Body of pancreas (tissue), 4 donors: ENCODE data around the gene GATA2. TPM values are rescaled to one million over a fixed set of nuclear protein-coding genes. Genes with fewer than 3 reads are reported as not detected.

ENCODE experiments used
- ATAC-seq: fragments of 150-250 bp; one replicate; pipeline ENCODE4 v1.9.1; 2016
- DNase-seq, 4 donors: peaks; one replicate each; pipeline ENCODE4 v3.0.0-alpha.2; 2019
- H3K27ac ChIP-seq, 4 donors: fragments of 200-600 bp; sonication (generic); 1 replicate in 3 of 4; 2 replicates in 1 of 4; pipeline versions ENCODE4 v1.5.1 to v1.6.1; 2016 to 2019; ENCODE audit warnings: mild to moderate bottlenecking in 1 of 4, mixed read lengths in 1 of 4, moderate library complexity in 1 of 4
- H3K27me3 ChIP-seq, 2 donors: fragments of 200-600 bp; sonication (generic); one replicate each; pipeline ENCODE4 v1.6.0; 2016; ENCODE audit warnings: mild to moderate bottlenecking in 1 of 2
- H3K36me3 ChIP-seq, 2 donors: fragments of 200-600 bp; sonication (generic); replicated peaks in 1 of 2; 2 replicates each; pipeline ENCODE4 v1.5.1; 2016; ENCODE audit warnings: low read depth in 2 of 2; ENCODE audit not compliant: insufficient read depth in 1 of 2
- H3K4me1 ChIP-seq: fragments of 200-600 bp; sonication (generic); one replicate; pipeline ENCODE4 v1.6.0; 2016
- H3K4me3 ChIP-seq, 2 donors: fragments of 200-600 bp; sonication (generic); 1 replicate in 1 of 2; 2 replicates in 1 of 2; pipeline ENCODE4 v1.5.1; 2016 to 2019
- H3K9me3 ChIP-seq, 3 donors: fragments of 200-600 bp; sonication (generic); 1 replicate in 2 of 3; 2 replicates in 1 of 3; pipeline ENCODE4 v1.5.1; 2016
- POLR2A ChIP-seq, 3 donors: fragments of 450-650 bp; IDR thresholded peaks; one replicate each; pipeline ENCODE4 v1.6.1; 2016; ENCODE audit warnings: antibody characterized with exemption in 3 of 3, mild to moderate bottlenecking in 2 of 3
- WGBS, 2 donors: methylation state at CpG; one replicate each; pipeline ENCODE4 v1.1.5; 2017; 5-methylcytosine and 5-hydroxymethylcytosine counted together
- intact Hi-C: fragments of 100-400 bp; cut with DNase I; formaldehyde crosslinking; loops from one replicate; pipeline ENCODE4 v1.15.1; 2023
- total RNA-seq, 2 donors: library from RNA; depleted of rRNA; stranded (reverse); fragments of >200 nt; gene quantifications; one replicate each; pipeline ENCODE4 v1.1.0, GENCODE V29; 2016
- TF ChIP-seq, protein P1 (sequence below), 7 experiments: fragments of 450-650 bp in 4 of 7; fragments of 200-600 bp in 3 of 7; sonication (generic) in 3 of 7; IDR thresholded peaks; one replicate each; pipeline ENCODE4 v1.5.1; 2016 to 2019; ENCODE audit warnings: antibody characterized with exemption in 7 of 7

The GATA2 gene
- total RNA-seq, 2 donors from 2014 or later: 11.7 to 12.9 TPM

DNA sequence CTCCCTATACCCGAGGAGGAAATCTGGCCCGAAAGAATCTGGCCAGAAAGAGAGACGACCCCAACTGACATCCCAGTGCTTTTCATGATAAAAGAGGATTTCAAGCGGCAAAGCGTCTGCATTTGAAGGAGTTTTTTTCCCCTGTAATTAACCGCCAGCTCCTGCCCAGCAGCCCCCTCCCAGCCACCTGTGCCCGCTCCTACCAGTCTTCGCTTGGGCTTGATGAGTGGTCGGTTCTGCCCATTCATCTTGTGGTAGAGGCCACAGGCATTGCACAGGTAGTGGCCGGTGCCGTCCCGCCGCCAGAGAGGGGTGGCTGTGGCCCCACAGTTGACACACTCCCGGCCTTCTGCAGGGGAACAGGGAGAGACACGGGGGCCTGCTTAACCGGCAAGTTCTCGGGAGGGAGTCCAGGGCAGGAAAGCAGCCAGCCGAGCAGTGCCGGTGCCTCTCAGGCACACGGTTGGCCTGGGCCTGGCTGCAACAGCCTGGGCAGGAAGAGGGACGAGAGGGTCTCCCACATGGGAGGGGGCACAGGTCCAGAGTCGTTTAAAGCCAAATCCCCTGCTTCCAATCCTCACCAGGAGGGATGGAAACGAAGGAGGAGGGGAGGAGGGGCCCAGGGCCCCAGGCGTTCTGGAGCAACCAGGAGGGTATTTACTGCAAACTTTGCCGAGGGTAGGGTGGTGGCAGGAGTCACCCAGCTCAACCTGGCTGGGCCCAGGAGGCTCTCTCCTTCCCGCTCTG is 9.2 kb downstream of the GATA2 start:
- peaks cover 37% of the 10 kb centered on the region for H3K4me1 ChIP-seq
- ATAC-seq (no peak), DNase-seq (no peak)
- TF ChIP-seq POLR2A (IDR thresholded peaks at IDR 0.05): no peak
- TF ChIP-seq, protein P1, sequence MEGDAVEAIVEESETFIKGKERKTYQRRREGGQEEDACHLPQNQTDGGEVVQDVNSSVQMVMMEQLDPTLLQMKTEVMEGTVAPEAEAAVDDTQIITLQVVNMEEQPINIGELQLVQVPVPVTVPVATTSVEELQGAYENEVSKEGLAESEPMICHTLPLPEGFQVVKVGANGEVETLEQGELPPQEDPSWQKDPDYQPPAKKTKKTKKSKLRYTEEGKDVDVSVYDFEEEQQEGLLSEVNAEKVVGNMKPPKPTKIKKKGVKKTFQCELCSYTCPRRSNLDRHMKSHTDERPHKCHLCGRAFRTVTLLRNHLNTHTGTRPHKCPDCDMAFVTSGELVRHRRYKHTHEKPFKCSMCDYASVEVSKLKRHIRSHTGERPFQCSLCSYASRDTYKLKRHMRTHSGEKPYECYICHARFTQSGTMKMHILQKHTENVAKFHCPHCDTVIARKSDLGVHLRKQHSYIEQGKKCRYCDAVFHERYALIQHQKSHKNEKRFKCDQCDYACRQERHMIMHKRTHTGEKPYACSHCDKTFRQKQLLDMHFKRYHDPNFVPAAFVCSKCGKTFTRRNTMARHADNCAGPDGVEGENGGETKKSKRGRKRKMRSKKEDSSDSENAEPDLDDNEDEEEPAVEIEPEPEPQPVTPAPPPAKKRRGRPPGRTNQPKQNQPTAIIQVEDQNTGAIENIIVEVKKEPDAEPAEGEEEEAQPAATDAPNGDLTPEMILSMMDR (IDR thresholded peaks at IDR 0.05): no peak
- peak overlapping the region in 2 of 4 donors; percentile 24 to 27 for H3K27ac ChIP-seq
- no peaks in the 10 kb centered on the region for H3K36me3 ChIP-seq
- H3K27me3 ChIP-seq: peaks cover 0 to 11% of the 10 kb centered on the region in 2 donors
- no peak overlapping the region for H3K4me3 ChIP-seq
- 37 to 52% methylated on average over 16 to 24 of the region's 26 CpGs for WGBS, 2 donors
- no peaks in the 10 kb centered on the region for H3K9me3 ChIP-seq
- intact Hi-C loops: no loop called here

DNA sequence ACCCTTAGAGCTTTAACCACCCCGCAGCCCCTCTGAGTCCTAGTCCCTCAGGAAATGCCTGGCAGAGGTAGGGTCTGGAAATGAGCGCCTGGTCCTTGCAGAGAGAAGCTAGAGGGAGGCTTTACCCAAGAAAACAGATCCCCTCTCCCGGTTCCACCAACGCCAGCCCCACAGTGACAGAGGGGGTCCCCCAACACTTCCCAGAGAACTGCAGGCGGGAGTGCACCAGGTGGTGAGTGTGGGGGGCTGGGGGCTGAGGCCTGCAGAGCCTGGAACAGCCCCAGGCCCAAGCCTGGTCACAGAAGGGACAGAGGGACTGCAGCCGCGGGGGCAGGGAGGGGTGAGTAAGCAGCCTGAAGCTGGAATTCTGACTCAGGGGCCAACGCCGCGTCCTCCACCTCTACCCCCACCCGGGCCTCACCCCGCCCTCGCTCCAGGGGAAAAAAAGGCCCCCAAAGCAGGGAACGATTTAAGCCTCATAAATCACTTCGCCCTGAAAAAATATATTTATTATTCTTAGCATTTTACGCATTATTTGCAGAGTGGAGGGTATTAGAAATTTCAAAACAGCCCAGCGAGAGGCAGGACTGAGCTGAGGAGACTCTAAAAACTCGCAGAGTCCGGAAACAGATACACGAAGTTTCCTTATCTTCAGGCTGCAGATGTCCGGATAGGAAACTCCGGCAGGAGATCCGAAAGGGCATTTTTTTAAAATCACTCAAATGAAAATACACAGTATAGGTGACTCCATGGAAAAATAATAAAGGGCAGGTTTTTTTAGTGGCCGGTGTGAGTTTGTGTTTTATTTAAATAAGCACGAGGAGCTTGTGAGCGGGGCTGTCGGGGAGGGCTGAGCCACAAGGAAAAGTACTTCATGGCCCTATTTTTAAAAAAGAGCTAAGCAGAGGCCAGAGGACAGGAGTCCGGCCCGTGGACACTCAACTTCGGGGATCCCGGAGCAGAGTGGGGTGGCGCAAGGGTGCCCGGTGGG is 10.0 kb downstream of the GATA2 start:
- Histone ChIP-seq H3K4me3 (no peak overlapping the region), H3K27ac (peak overlapping the region in 2 of 4 donors; percentile 24 to 27), H3K36me3 (no peaks in the 10 kb centered on the region), H3K27me3 (peaks cover 0 to 6% of the 10 kb centered on the region in 2 donors), H3K9me3 (no peaks in the 10 kb centered on the region), H3K4me1 (peaks cover 28% of the 10 kb centered on the region)
- no peak for ATAC-seq
- DNase-seq: no peak
- intact Hi-C loops: no loop called here
- WGBS, 2 donors: 44 to 47% methylated on average over 31 to 33 of the region's 33 CpGs
- no peak for TF ChIP-seq POLR2A (IDR thresholded peaks at IDR 0.05)
- TF ChIP-seq, protein P1 (IDR thresholded peaks at IDR 0.05): no peak

DNA sequence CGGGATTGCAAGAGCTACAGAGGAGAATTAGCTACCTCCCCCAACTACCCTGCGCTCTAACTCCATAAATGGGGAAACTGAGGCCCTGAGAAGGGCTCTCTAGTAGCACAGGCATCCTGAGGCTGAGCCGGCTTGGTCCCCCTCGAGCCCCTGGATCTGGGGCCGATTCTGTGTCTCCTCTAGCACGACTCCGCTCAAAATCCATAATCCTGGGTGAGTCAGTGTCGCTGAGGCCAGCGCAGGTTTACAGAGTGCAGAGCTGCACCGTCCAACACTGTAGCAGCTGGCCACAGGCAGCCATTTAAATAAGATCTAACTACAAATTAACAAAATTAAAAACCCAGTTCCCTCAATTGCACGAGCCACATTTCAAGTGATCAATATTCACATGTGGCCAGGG is 10.8 kb downstream of the GATA2 start:
- Histone ChIP-seq H3K27ac (no peak overlapping the region), H3K4me1 (peaks cover 20% of the 10 kb centered on the region), H3K27me3 (peaks cover 0 to 4% of the 10 kb centered on the region in 2 donors), H3K4me3 (no peak overlapping the region), H3K9me3 (no peaks in the 10 kb centered on the region), H3K36me3 (no peaks in the 10 kb centered on the region)
- WGBS, 2 donors: 75 to 76% methylated on average over 11 of the region's 11 CpGs
- TF ChIP-seq POLR2A (IDR thresholded peaks at IDR 0.05): no peak
- TF ChIP-seq, protein P1 (IDR thresholded peaks at IDR 0.05): no peak
- DNase-seq: no peak
- intact Hi-C loops: no loop called here
- no peak for ATAC-seq

DNA sequence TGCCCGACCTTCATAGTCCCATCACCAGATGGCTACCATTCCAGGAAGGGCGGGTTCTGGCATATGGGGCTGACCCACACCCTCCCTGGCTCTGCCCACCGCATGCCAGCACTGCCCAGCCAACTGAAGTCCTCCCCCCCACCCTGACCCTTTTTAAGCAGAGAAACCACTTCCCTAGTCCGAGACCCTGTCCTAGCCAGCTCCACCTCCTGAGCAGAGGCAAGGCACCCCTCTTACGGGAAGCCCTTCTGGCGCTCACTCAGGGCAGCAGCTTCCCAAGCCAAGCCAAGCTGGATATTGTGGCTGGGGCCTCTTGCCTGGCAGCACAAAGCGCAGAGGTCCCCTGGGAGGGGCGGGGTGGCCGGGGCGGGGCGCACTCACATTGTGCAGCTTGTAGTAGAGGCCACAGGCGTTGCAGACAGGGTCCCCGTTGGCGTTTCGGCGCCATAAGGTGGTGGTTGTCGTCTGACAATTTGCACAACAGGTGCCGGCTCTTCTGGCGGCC is 11.5 kb downstream of the GATA2 start:
- H3K36me3 ChIP-seq: no peaks in the 10 kb centered on the region
- H3K9me3 ChIP-seq: no peaks in the 10 kb centered on the region
- ATAC-seq (peak; percentile 19), DNase-seq (no peak)
- TF ChIP-seq, protein P1 (IDR thresholded peaks at IDR 0.05): no peak
- no peak for TF ChIP-seq POLR2A (IDR thresholded peaks at IDR 0.05)
- no peak overlapping the region for H3K27ac ChIP-seq
- intact Hi-C loops: no loop called here
- 26 to 48% methylated on average over 10 to 19 of the region's 19 CpGs for WGBS, 2 donors
- H3K27me3 ChIP-seq: peaks cover 0 to 4% of the 10 kb centered on the region in 2 donors
- H3K4me1 ChIP-seq: peaks cover 13% of the 10 kb centered on the region
- no peak overlapping the region for H3K4me3 ChIP-seq
